ENCODE results near the gene CLTB.

CLTB gene

DNA sequence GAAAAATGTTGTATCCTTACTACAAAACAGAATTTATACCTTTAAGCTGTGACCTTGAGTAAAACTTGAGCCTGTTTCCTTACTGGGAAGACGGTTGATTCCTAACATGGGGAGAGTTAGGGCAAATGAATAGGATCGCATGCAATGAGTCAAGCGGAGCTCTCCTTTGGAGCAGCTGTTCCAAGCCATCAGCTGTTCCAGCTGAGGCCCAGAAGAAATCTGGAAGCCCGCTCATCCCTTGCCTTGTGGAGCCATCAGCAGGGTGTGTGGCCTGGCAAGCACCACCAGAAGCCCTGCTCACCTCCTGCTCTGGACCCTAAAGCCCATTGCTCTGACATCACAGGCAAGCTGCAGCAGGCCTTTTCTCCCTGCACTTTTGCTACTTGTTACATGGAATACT is 62.8 kb downstream of the CLTB start:
- no peak for DNase-seq (ENCODE audit: low read depth in 3 of 3)

GRCh38 chr5:176352116-176352878 is 64.0 kb downstream of the CLTB start:
- DNase-seq (ENCODE audit: low read depth in 3 of 3), result no peak

- no peak for DNase-seq (ENCODE audit: low read depth in 3 of 3)
Measured at GRCh38 chr5:176350416-176350815, 65.9 kb downstream of the CLTB start.

DNA sequence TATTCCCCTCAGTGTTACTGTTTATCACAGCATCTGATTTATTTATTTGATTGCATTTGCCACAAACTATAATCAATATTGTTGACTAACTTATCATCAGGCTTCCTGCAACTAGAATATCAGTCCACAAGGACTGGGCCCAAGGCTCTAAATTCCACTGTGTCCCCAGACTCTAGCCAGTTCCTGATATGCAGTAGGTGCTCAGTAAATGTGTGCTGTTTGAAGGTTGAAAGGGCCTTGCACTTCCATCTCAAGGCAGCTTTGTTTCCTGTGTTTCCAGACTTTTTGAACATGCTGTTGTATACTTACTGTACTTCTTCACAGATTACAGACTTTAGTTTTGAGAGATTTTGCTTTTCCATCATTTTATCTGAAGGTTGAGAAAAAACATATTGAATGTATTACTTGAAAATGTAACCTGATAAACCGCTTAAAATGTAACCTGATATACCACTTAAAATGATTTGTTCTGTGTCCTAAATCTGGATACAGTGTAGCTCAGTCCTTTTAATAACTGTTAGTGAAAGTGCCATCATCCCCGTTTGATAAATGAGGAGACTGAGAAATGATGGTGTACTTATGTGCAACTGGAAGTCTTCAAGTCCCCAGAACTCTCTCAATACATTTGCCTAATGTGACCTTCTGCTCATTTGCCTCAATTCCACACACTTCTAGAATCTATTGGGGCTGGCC is 73.4 kb downstream of the CLTB start:
- DNase-seq (ENCODE audit: low read depth in 3 of 3), result no peak

Measured in stimulated activated CD4-positive, alpha-beta T cell treated with anti-CD3 and anti-CD28 coated beads, TNF-alpha, amount 100 ng/mL, for 48 hours (primary cell).